Small intestine (tissue), 7 donors: ENCODE results near the gene CDK4. TPM values are rescaled to one million over a fixed set of nuclear protein-coding genes. Genes with fewer than 3 reads are reported as not detected.
A peak's percentile ranks its signal among the peaks of the same experiment; 100 is the strongest.
"Not testable (repeated sequence)": the region's sequence is repeated elsewhere in the genome, so short reads cannot be mapped to it uniquely, and the experiment has no call there.

Experiments used
- DNase-seq, 2 donors: peaks; one replicate each; pipeline versions ENCODE4 v3.0.0 to v3.0.0-alpha.2; 2013
- FAIRE-seq: peaks from 2 replicates; lab custom pipeline; 2012; peaks lifted over from hg19 to GRCh38; lab: Jason Lieb, UNC
- H3K27ac ChIP-seq, 3 donors: one replicate each; pipeline ENCODE4 v1.5.1; 2013; ENCODE audit warnings: low read length in 2 of 3, mild to moderate bottlenecking in 2 of 3, control low read depth in 1 of 3, inconsistent platforms in 1 of 3, low read depth in 1 of 3, moderate library complexity in 1 of 3
- H3K27me3 ChIP-seq, 3 donors: one replicate each; pipeline ENCODE4 v1.6.1; 2013; ENCODE audit warnings: low read length in 3 of 3, inconsistent platforms in 1 of 3; ENCODE audit not compliant: control insufficient read depth in 3 of 3, insufficient read depth in 3 of 3
- H3K36me3 ChIP-seq, 3 donors: one replicate each; pipeline ENCODE4 v1.6.1; 2013; ENCODE audit warnings: low read length in 3 of 3, inconsistent platforms in 1 of 3, low read depth in 1 of 3, mild to moderate bottlenecking in 1 of 3, moderate library complexity in 1 of 3; ENCODE audit not compliant: control insufficient read depth in 3 of 3, insufficient read depth in 2 of 3
- H3K4me1 ChIP-seq, 3 donors: one replicate each; pipeline ENCODE4 v1.6.1; 2013; ENCODE audit warnings: low read length in 2 of 3, inconsistent platforms in 1 of 3, low read depth in 1 of 3, mild to moderate bottlenecking in 1 of 3, moderate library complexity in 1 of 3; ENCODE audit not compliant: control insufficient read depth in 3 of 3, insufficient read depth in 2 of 3
- H3K4me3 ChIP-seq, 3 donors: one replicate each; pipeline ENCODE4 v1.5.1; 2013; ENCODE audit warnings: low read length in 3 of 3, control low read depth in 1 of 3, inconsistent platforms in 1 of 3, low read depth in 1 of 3, mild to moderate bottlenecking in 1 of 3, moderate library complexity in 1 of 3
- H3K9me3 ChIP-seq, 2 donors: one replicate each; pipeline ENCODE4 v1.6.1; 2013; ENCODE audit warnings: low read depth in 1 of 2, low read length in 1 of 2; ENCODE audit not compliant: control insufficient read depth in 2 of 2, insufficient read depth in 1 of 2
- WGBS, 3 donors: extraction: QIAGEN DNeasy Blood & Tissue Kit; methylation state at CpG; one replicate each; pipeline ENCODE4 v1.1.7; 2013; 5-methylcytosine and 5-hydroxymethylcytosine counted together
- polyA plus RNA-seq, 4 donors: library from polyadenylated mRNA; stranded (reverse) in 3 of 4; unstranded in 1 of 4; fragments of 200-250 nt in 3 of 4; fragments of 120-200 nt in 1 of 4; gene quantifications; one replicate each; pipeline versions ENCODE4 v1.2.1 to v1.2.3, GENCODE V29; 2013
- donor health status: healthy with polysubstance abuse.
- donor health status: control.
- donor health status: control.
- donor health status: Bipolar disorder and iron deficiency.
- donor health status: healthy.

CDK4 gene
- polyA plus RNA-seq, 4 donors = 13.2 to 225 (median 70.2) TPM

DNA sequence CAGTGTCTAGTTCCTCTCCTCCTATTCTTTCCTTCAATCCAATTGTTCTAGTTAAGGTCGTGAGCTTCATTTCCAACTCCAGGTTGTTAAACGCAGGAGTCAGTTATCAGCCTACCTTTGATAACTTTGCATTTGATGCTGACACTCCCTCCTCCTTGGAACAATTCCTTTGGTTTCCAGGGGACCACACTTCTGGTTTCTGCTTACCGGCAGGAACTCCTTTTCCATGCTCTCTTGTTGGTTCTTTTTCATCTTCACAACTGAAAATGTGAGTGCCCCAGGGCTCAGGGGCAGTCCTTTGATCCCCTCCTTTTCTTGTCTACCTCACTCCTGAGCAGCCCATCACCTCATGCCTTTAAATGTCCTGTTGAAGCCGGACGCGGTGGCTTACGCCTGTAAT is 25.3 kb upstream of the CDK4 start:
- Histone ChIP-seq H3K4me3 (no peak overlapping the region), H3K27me3 (no peaks in the 10 kb centered on the region), H3K4me1 (peaks cover 0 to 2% (median 0%) of the 10 kb centered on the region in 3 donors), H3K36me3 (peaks cover 0 to 15% (median 0%) of the 10 kb centered on the region in 3 donors), H3K27ac (no peak overlapping the region), H3K9me3 (no peaks in the 10 kb centered on the region)
- DNase-seq (no peak), FAIRE-seq (no peak)
- 87 to 90% (median 90%) methylated on average over 7 of the region's 7 CpGs for WGBS, 3 donors

DNA sequence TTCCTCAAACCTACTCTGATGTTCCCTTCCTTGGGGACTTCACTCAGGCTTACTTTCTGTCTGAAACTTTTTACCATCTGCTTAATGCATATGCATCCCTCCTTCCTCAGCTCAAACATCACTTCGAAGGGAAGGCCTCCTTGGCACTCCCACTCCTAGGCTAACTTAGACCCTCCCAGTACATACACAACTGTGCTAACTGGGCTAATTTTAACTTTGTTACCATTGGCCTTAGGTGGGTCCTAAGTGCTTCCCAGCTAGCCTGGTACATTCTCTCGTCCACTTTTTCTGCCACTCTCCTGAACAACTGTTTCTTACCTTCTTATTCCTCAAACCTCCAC is 24.1 kb upstream of the CDK4 start:
- FAIRE-seq (no peak), DNase-seq (no peak)
- Histone ChIP-seq H3K27me3 (no peaks in the 10 kb centered on the region), H3K36me3 (peaks cover 0 to 15% (median 0%) of the 10 kb centered on the region in 3 donors), H3K4me3 (no peak overlapping the region), H3K27ac (no peak overlapping the region), H3K9me3 (no peaks in the 10 kb centered on the region), H3K4me1 (peaks cover 0 to 5% (median 4%) of the 10 kb centered on the region in 3 donors)
- 86 to 98% (median 89%) methylated on average over 2 of the region's 2 CpGs for WGBS, 3 donors

DNA sequence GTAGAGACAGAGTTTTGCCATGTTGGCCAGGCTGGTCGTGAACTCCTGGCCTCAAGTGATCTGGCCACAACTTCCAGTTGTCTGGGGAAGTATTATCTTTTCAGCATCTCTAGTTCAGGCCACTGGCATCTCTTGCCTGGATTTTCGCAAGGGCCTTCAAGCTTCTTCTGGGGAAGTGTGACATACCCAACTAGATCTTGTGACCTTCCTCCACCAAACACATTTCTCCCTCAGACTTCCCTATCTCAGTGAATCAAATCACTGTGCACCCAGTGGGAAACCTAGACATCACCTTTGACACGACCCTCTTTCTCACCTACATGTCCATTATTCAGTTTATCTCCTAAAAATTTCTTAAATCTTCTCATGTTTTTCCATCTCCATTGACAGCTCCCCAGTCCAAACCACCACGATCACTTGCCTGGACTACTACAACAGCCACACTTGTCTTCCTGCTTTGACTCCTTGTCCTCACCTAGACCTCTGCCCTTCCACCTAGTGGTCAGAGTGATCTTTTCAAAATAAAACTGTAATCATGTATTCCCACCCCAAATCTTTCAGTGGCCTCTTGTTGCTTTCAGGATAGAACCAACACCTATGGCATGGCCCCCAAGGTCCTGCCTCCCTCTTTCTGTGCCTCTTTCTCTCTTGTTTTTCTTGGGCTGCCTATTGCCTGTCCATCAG is 23.6 kb upstream of the CDK4 start:
- no peak for DNase-seq
- no peak for FAIRE-seq
- Histone ChIP-seq H3K36me3 (peaks cover 0 to 18% (median 0%) of the 10 kb centered on the region in 3 donors), H3K9me3 (no peaks in the 10 kb centered on the region), H3K4me3 (no peak overlapping the region), H3K27me3 (no peaks in the 10 kb centered on the region), H3K27ac (no peak overlapping the region), H3K4me1 (peaks cover 0 to 10% (median 6%) of the 10 kb centered on the region in 3 donors)
- WGBS, 3 donors = 78 to 83% (median 83%) methylated on average over 4 of the region's 4 CpGs

DNA sequence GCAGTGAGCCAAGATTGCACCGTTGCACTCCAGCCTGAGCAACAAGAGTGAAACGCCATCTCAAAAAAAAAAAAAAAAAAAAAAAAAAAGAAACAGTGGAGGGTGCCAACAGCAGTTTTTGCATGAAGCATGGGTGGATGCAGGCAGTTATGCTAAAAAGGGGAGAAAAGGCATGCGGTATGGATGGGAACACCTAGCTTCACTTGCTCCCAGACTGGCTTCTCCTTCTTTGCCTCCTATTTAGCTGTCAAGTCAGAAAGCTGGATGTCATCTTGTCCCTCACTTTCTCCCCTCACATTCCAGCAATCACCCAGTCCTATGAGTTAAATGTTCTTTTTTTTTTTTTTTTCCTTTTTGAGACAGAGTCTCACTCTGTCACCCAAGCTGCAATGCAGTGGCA is 22.9 kb upstream of the CDK4 start:
- no peaks in the 10 kb centered on the region for H3K27me3 ChIP-seq
- H3K9me3 ChIP-seq = no peaks in the 10 kb centered on the region
- 84 to 90% (median 86%) methylated on average over 3 of the region's 3 CpGs for WGBS, 3 donors
- H3K4me1 ChIP-seq = peaks cover 0 to 11% (median 6%) of the 10 kb centered on the region in 3 donors
- DNase-seq (no peak), FAIRE-seq (no peak)
- H3K27ac ChIP-seq = no peak overlapping the region
- no peak overlapping the region for H3K4me3 ChIP-seq
- H3K36me3 ChIP-seq = peaks cover 0 to 20% (median 0%) of the 10 kb centered on the region in 3 donors

DNA sequence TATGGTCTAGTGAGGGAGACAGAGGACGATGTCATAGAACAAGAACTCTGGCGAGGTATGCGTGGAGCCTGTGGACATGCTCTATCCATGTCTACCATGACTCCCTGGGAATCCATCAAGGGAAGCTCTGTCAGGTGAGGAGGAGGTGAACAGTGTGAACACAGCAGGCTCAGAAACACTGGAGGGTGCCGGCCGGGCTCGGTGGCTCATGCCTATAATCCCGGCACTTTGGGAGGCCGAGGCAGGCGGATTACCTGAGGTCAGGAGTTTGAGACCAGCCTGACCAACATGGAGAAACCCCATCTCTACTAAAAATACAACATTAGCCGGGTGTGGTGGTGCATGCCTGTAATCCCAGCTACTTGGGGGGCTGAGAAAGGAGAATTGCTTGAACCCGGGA is 22.5 kb upstream of the CDK4 start:
- not testable (repeated sequence) for H3K27ac ChIP-seq, FAIRE-seq, DNase-seq, H3K4me3 ChIP-seq, H3K9me3 ChIP-seq, H3K27me3 ChIP-seq
- 94 to 97% (median 96%) methylated on average over 11 of the region's 11 CpGs for WGBS, 3 donors
- Histone ChIP-seq H3K36me3 (peaks cover 0 to 19% (median 0%) of the 10 kb centered on the region in 3 donors), H3K4me1 (peaks cover 0 to 11% (median 6%) of the 10 kb centered on the region in 3 donors)

DNA sequence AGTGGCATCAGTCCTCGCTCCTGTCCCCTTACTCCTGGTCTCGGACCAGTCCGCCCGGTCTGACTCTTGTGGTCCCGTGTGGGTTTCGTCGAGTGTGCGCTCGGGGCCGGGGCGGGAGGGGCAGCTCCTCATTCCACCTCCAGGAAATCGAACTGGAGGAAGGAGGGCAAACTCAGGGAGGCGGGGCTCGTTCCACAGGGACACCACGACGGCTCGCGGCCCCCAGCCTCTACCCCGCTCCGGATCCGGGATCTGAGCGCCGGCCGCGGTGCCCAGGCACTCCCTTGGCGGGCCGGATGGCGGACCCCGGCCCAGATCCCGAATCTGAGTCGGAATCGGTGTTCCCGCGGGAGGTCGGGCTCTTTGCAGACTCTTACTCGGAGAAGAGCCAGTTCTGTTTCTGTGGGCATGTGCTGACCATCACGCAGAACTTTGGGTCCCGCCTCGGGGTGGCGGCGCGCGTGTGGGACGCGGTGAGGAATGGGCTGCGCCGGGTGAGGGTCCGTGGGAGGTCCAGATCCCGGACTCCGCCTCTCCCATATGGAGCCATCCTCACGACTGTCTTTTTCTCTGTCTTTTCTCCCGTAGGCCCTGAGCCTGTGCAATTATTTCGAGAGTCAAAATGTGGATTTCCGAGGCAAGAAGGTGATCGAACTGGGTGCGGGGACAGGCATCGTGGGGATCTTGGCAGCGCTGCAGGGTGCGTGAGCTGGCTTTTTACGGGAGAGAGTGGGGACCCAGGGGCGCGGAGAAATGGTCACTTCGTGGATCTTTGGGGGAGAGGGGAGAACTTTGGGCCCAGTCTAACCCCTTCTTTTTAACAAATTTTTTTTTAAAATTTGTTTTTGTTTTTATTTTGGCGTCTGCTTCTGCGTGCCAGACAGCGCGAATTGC is 20.6 kb upstream of the CDK4 start, which contains the start of gene EEF1AKMT3:
Gene EEF1AKMT3, plus strand, starts transcription at position 186 of the 894 bp plus-strand sequence. Its CDS starts 111 bp downstream, at position 297.
- 2 to 4% (median 3%) methylated on average over 65 to 67 of the region's 67 CpGs for WGBS, 3 donors
- FAIRE-seq (no peak), DNase-seq (peak in 1 of 2 donors; percentile 62)
- Histone ChIP-seq H3K4me1 (peaks cover 0 to 11% (median 4%) of the 10 kb centered on the region in 3 donors), H3K27ac (peak within 1 kb of the TSS; percentile 81 to 98 (median 96)), H3K36me3 (peaks cover 0 to 28% (median 0%) of the 10 kb centered on the region in 3 donors), H3K9me3 (no peaks in the 10 kb centered on the region), H3K4me3 (peak within 1 kb of the TSS; percentile 62 to 96 (median 83)), H3K27me3 (peaks cover 0 to 1% (median 0%) of the 10 kb centered on the region in 3 donors)

DNA sequence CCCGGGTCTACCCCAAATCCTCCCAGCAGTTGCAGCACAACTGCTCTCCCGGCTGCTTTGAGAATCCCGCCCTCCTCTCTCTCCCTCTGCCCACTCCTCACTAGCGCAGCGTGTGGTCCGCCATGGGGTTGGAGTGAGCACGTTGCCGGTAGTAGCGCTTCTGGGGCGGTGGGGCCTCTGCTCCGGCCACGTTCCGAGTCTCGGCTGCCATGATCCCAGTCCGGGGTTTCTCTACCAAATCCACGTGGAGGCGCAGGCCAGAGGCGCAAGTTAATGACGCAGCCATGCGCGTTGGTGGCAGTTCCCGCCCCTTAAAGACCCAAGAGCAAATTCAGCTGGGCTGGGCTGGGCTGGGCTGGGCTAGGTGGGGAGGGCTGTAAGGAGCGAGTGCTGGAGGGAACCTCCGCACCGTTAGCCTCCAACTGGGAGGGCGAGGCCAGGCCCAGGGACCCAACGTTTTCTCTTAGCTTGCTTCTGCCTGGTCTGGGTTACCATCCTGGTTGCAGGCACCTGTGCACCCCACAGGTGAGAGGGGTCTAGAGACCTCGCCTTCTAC is 19.8 kb upstream of the CDK4 start, which contains the start of gene METTL1:
Gene METTL1, minus strand, starts transcription at position 233 of the 556 bp plus-strand sequence. Its CDS starts 22 bp downstream, at position 211.
- DNase-seq (peak; percentile 95 to 98), FAIRE-seq (no peak)
- 0% methylated on average over 25 to 28 of the region's 28 CpGs for WGBS, 3 donors

More for the DNA sequence above, 19.8 kb upstream of the CDK4 start, which contains the start of gene METTL1:
- H3K4me1 ChIP-seq = peaks cover 0 to 14% (median 4%) of the 10 kb centered on the region in 3 donors
- peak within 1 kb of the TSS; percentile 81 to 98 (median 96) for H3K27ac ChIP-seq
- H3K36me3 ChIP-seq = peaks cover 0 to 25% (median 0%) of the 10 kb centered on the region in 3 donors
- H3K27me3 ChIP-seq = peaks cover 0 to 8% (median 0%) of the 10 kb centered on the region in 3 donors
- H3K4me3 ChIP-seq = peak within 1 kb of the TSS; percentile 62 to 96 (median 83)
- no peaks in the 10 kb centered on the region for H3K9me3 ChIP-seq
